8988T (cell line): Measurements from ENCODE around the gene KCNJ14.

ENCODE experiments used
- DNase-seq: peaks from one replicate; pipeline ENCODE4 v3.0.0; 2011

The KCNJ14 gene

GRCh38 chr19:48489608-48490216 lies 34.3 kb downstream of the KCNJ14 start:
- DNase-seq = peak; percentile 93

- DNase-seq = no peak
Observed at GRCh38 chr19:48490981-48491792, 35.8 kb downstream of the KCNJ14 start.

- no peak for DNase-seq
Observed at GRCh38 chr19:48491793-48492123, 36.4 kb downstream of the KCNJ14 start.

GRCh38 chr19:48492925-48493717 lies 37.7 kb downstream of the KCNJ14 start:
- DNase-seq = peak; percentile 93

- no peak for DNase-seq
Observed at GRCh38 chr19:48493718-48494401, 38.5 kb downstream of the KCNJ14 start.

GRCh38 chr19:48495396-48495795 lies 40.0 kb downstream of the KCNJ14 start:
- DNase-seq = no peak

- DNase-seq = no peak
Observed at GRCh38 chr19:48496959-48497727, 41.8 kb downstream of the KCNJ14 start.

- DNase-seq = no peak
Observed at GRCh38 chr19:48497728-48498594, 42.6 kb downstream of the KCNJ14 start.

- no peak for DNase-seq
Observed at GRCh38 chr19:48498595-48499311, 43.4 kb downstream of the KCNJ14 start.

GRCh38 chr19:48499316-48500090 lies 44.1 kb downstream of the KCNJ14 start:
- no peak for DNase-seq

- peak; percentile 5 for DNase-seq
Observed at GRCh38 chr19:48500830-48501493, 45.6 kb downstream of the KCNJ14 start.

- peak; percentile 47 for DNase-seq
Observed at GRCh38 chr19:48501494-48502349, 46.3 kb downstream of the KCNJ14 start.

GRCh38 chr19:48502350-48503018 lies 47.1 kb downstream of the KCNJ14 start:
- no peak for DNase-seq

- peak; percentile 53 for DNase-seq
Observed at GRCh38 chr19:48506138-48506733, 50.9 kb downstream of the KCNJ14 start.

- DNase-seq = no peak
Observed at GRCh38 chr19:48507911-48508439, 52.6 kb downstream of the KCNJ14 start.

- peak; percentile 4 for DNase-seq
Observed at GRCh38 chr19:48508729-48509411, 53.5 kb downstream of the KCNJ14 start.
